Chondrocyte (in vitro differentiated cells): Measurements from ENCODE around the gene BCAR1. TPM values are rescaled to one million over a fixed set of nuclear protein-coding genes. Genes with fewer than 3 reads are reported as not detected.

Experiments used
- DNase-seq: peaks from one replicate; pipeline ENCODE4 v3.0.0; 2021; ENCODE audit warnings: mixed read lengths, low spot score
- H3K27ac Mint-ChIP-seq: one replicate; pipeline ENCODE4 v1.8.0; 2021; ENCODE audit warnings: mild to moderate bottlenecking, moderate library complexity, mixed read lengths; ENCODE audit not compliant: unreplicated experiment
- H3K27me3 Mint-ChIP-seq: 2 replicates; pipeline ENCODE4 v1.8.0; 2021; ENCODE audit warnings: low read depth, mixed read lengths
- H3K36me3 Mint-ChIP-seq: 2 replicates; pipeline ENCODE4 v1.8.0; 2021; ENCODE audit warnings: low read depth, mixed read lengths
- H3K4me1 Mint-ChIP-seq: 2 replicates; pipeline ENCODE4 v1.8.0; 2021; ENCODE audit warnings: low read depth, mild to moderate bottlenecking, mixed read lengths
- H3K4me3 Mint-ChIP-seq: one replicate; pipeline ENCODE4 v1.8.0; 2021; ENCODE audit warnings: mild to moderate bottlenecking, moderate library complexity, mixed read lengths; ENCODE audit not compliant: unreplicated experiment
- H3K9me3 Mint-ChIP-seq: 2 replicates; pipeline ENCODE4 v1.8.0; 2021; ENCODE audit warnings: low read depth, mixed read lengths
- CTCF ChIP-seq: fragments of 200-600 bp; sonication (generic); IDR thresholded peaks from 2 replicates; pipeline ENCODE4 v1.5.0; 2021; ENCODE audit warnings: antibody characterized with exemption, mild to moderate bottlenecking, moderate library complexity
- total RNA-seq: library from RNA; stranded (reverse); gene quantifications from 3 replicates; pipeline ENCODE4 v1.2.1, GENCODE V29; 2021

Gene BCAR1
- total RNA-seq, 1 donor from 2014 or later: 125 TPM

- Mint-ChIP-seq H3K27me3 (no peaks in the 10 kb centered on the region), H3K27ac (no peak overlapping the region), H3K36me3 (no peaks in the 10 kb centered on the region), H3K4me3 (no peak overlapping the region), H3K9me3 (no peaks in the 10 kb centered on the region), H3K4me1 (peaks cover 11% of the 10 kb centered on the region)
- peak; percentile 83 for DNase-seq
- no peak for TF ChIP-seq CTCF
Measured at GRCh38 chr16:75203667-75204409, 47.6 kb downstream of the BCAR1 start.

DNA sequence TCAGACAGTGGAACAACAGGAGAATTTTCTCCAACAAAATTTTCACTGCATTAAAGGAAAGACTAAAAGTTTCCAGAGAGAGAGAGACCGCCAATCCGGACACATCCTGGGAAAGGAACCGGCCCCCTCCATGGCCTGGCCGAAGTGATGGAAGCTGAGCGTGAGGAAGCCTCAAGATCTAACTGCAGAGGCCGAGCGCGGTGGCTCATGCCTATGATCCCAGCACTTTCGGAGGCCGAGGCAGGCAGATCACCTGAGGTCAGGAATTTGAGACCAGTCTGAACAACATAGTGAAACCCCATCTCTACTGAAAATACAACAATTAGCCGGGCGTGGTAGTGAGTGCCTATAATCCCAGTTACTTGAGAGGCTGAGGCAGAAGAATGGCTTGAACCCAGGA, 48.3 kb downstream of the BCAR1 start:
- TF ChIP-seq CTCF: no peak
- Mint-ChIP-seq H3K27me3 (no peaks in the 10 kb centered on the region), H3K9me3 (no peaks in the 10 kb centered on the region), H3K4me3 (no peak overlapping the region), H3K4me1 (peaks cover 11% of the 10 kb centered on the region), H3K36me3 (no peaks in the 10 kb centered on the region), H3K27ac (no peak overlapping the region)
- DNase-seq: peak; percentile 61

DNA sequence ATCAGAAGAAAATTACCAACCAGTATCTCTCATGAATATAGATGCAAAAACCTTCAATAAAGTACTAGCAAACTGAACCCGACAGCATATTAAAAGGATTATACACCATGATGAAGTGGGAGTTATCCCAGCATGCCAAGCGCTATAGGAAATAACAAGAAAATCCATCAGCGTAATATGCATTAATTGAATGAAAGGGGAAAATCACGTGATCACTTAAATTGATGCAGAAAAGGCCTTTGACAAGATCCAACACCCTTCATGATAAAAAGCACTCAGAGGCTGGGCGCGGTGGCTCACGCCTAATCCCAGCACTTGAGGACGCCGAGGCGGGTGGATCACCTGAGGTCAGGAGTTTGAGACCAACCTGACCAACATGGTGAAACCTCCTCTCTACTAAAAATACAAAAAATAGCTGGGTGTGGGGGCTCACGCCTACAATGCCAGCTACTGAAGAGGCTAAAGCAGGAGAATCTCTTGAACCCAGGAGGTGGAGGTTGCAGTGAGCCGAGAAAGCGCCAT, 49.3 kb downstream of the BCAR1 start:
- Mint-ChIP-seq H3K4me3 (no peak overlapping the region), H3K27me3 (peaks cover 4% of the 10 kb centered on the region), H3K36me3 (no peaks in the 10 kb centered on the region), H3K4me1 (peaks cover 11% of the 10 kb centered on the region), H3K27ac (no peak overlapping the region), H3K9me3 (no peaks in the 10 kb centered on the region)
- TF ChIP-seq CTCF: no peak
- DNase-seq: peak; percentile 29

DNA sequence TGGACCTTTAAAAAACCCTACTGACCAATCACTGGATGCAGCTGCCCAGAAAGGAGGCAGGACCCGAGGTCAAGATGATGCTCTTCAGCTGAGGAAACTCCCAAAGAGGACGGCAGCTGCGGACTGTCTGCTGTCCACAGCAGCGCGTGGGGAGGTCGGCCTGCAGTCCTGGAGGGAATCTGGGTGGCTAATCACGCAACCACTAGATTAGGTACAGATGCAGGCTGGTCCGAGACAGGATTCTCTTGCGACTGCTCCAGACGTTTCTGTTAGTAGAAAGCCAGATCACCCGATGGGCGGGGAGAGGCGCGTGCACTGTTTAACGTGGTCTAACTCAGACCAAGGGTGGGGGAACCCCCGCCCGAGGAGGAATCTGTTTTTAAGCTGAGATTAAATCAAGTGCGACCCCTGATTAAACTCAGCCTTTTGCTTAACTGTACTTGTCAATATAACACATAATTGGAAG, 53.3 kb downstream of the BCAR1 start:
- peak; percentile 52 for DNase-seq

More for the DNA sequence above, 53.3 kb downstream of the BCAR1 start:
- Mint-ChIP-seq H3K4me3 (no peak overlapping the region), H3K4me1 (peaks cover 17% of the 10 kb centered on the region), H3K9me3 (no peaks in the 10 kb centered on the region), H3K27me3 (peaks cover 9% of the 10 kb centered on the region), H3K36me3 (no peaks in the 10 kb centered on the region), H3K27ac (no peak overlapping the region)
- TF ChIP-seq CTCF: no peak
